GM12892 (cell line): ENCODE measurements around the gene ARL5A.

Experiments used
- DNase-seq: peaks from one replicate; pipeline ENCODE4 v3.0.0; 2011; ENCODE audit not compliant: insufficient read length
- FAIRE-seq: peaks from 2 replicates; lab custom pipeline; 2011; peaks lifted over from hg19 to GRCh38; lab: Jason Lieb, UNC
- POLR2A ChIP-seq: IDR thresholded peaks from 2 replicates; pipeline ENCODE4 v1.6.1; 2011; ENCODE audit warnings: low read depth, low read length, control low read depth
- POLR2AphosphoS5 ChIP-seq: IDR thresholded peaks from 2 replicates; pipeline ENCODE4 v1.6.1; 2011; ENCODE audit warnings: low read depth, low read length, control low read depth
- TAF1 ChIP-seq: IDR thresholded peaks from 2 replicates; pipeline ENCODE4 v1.6.1; 2011; ENCODE audit warnings: low read depth, mild to moderate bottlenecking, control low read depth, low read length, borderline replicate concordance

ARL5A gene

DNA sequence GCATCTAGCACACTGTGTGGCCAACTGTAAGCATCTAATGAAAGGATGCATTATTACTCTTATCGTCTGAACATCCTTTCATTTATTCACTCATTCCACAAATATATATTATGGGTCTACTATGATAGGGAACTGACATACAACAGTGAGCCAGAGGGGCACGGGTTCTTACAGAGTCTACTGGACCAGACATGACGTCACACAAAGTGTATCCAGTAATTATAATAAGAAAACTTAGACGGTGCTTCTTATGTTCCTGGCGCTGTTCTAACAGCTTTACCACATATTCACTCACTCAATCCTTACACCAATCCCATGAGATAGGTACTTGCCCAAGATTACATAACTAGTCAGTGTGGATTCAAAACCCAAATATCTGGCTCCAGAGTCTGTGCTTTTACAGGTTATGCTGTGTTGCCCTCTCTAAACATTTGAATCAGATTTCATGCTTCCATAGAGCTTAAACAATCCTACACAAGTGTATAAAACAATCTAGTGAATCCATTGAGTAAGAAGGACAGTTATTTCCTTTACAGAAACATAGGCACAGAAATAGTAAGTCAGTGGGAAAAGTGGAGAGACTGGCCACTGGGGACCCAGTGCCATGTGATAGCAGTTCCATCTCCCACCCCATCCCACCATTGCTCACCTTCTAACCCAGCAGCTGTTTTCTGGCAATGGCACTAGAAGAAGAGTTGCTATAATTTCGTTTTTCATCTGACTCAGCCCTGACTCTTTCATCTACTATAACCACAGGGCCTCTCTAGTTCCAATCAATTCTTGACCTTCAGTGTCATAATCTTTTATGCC, 24.2 kb upstream of the ARL5A start:
- TF ChIP-seq POLR2A, result no peak
- FAIRE-seq, result peak; percentile 81
- no peak for DNase-seq

DNA sequence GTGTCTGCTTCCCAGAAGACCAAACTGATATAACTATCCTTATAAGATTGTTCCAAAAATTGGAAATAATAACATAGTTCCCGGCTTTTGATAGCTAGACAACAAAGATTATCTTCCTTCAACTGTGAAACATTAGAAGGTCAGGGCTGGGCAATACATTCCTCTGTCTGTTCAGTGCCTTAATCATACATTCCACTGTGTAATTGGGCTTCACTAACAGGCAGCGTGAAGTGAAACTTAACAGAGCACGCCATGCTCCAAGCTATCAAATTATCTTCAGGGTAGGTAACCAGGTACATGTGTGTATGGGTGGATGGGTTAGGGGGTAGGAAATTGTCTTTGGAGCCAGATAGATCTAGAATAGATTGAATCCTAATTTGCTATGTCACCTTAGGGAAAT, 23.5 kb upstream of the ARL5A start:
- no peak for FAIRE-seq
- TF ChIP-seq TAF1 (no peak), POLR2AphosphoS5 (no peak), POLR2A (no peak)
- DNase-seq, result no peak

DNA sequence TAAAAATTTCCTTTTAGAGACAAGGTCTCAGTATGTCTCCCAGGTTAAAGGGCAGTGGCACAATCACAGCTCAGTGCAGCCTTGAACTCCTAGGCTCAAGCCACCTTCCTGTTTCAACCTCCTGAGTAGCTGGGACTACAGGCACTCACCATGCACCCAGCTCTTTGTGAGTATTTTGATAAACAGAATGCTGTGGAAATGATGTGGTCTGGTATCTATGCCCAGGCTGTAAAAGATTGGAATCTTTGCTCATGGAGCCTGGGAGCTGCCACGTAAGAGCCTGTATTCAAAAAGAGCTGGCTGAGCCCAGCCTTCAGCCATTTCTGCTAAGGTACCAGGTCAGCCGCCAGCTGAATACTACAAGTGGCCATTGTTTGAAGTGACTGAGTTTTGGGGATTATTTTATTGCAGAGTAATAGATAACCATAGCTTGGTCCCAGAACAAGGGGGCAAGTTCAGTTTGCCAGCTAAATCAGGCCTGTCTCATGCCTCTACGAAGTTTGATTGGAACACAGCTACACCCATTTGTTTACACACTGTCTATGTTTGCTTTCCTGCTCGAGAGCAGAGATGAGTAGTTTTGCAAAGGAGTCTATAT, 21.3 kb upstream of the ARL5A start:
- no peak for TF ChIP-seq POLR2A
- TF ChIP-seq TAF1, result no peak
- TF ChIP-seq POLR2AphosphoS5, result no peak
- DNase-seq (no peak), FAIRE-seq (no peak)

DNA sequence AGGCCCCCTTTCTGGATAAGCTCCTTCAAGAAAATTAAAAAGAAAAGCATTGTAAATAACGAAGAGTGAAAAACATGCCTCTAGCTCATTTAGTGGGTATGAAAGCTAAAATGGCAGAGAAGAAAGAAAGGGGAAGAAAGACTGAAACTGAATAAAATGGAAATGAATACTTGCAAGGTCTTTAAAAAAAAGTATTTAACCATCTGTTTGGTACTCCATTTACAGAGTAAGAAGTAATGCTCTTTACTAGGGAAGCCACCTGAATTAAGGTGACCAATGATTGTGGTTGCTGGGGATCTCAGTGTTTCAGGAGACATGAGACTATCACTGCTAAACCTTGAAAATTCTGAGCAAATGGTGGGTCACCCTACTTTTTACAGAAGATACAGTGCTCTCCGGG, 17.7 kb upstream of the ARL5A start:
- DNase-seq, result no peak
- TF ChIP-seq TAF1 (no peak), POLR2A (no peak), POLR2AphosphoS5 (no peak)
- FAIRE-seq, result no peak

DNA sequence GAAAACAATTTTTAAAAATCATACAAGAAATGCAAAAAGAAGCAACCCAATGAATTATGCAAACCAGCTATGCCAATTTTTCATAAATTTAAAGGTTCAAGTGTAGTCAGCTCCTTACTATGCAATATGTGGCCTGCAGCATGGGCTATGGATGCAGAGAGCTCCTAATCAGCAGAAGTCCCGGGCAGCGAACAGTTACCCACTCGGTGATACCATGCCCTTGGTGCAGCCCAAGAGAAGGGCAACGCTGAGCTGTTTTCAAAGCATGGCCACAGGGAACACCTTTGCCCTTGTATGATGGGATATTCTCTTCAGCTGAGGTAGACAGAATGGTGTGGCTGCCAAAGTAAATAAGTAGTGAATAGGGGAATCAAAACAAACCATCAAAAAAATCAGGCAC, 17.3 kb upstream of the ARL5A start:
- DNase-seq (no peak), FAIRE-seq (peak; percentile 84)
- no peak for TF ChIP-seq POLR2AphosphoS5
- TF ChIP-seq TAF1, result no peak
- no peak for TF ChIP-seq POLR2A

DNA sequence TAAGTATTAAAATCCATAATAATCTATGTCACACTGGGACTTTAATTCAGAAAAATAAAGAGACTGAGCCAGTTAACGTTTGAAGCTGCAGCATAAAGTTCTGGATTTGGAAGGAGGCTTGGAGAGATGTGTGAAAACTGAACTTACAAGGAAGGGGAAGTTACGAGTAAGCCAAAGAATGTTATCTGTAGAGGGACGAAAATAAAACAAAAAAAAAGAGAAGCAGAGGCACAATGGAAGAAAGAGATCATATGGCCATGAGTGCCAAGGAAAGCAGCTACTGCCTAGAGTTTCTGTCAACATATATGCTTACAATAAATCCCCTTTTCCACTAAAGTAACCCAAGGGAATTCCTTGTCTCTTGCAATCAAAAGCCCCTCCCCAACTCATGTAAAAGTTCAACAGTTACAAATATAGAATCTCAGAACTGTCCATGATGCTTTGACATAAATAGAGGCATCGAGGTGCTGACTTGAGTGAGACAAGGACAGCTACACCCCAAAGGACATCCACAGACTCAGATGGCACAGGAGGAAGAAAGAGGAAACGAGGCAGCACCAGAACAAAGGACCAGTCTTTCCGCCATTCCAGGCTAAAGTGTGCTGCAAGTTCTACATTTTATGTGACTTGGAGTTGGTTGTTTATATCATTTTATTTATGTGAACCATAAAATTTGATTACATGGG, 16.1 kb upstream of the ARL5A start:
- DNase-seq (no peak), FAIRE-seq (no peak)
- TF ChIP-seq TAF1, result no peak
- TF ChIP-seq POLR2A, result no peak
- TF ChIP-seq POLR2AphosphoS5, result no peak

DNA sequence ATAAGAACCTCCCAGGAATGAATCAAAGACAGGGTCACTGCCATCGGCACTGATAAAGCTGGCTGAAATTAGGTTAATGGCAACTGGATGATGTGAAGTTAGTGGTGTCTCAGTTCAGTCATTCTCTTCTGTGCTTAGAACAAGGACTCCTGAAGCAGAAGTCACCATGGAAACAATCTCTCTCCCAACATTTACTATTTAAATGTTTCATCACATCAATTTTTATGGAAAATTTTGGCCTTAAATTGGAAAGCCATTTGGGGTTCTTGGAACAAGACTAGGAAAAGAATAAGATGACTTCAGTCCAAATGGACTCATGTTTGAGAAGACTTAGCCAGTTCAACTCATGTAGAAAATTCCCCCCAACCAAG, 15.5 kb upstream of the ARL5A start:
- no peak for DNase-seq
- TF ChIP-seq TAF1 (no peak), POLR2AphosphoS5 (no peak), POLR2A (no peak)
- no peak for FAIRE-seq

DNA sequence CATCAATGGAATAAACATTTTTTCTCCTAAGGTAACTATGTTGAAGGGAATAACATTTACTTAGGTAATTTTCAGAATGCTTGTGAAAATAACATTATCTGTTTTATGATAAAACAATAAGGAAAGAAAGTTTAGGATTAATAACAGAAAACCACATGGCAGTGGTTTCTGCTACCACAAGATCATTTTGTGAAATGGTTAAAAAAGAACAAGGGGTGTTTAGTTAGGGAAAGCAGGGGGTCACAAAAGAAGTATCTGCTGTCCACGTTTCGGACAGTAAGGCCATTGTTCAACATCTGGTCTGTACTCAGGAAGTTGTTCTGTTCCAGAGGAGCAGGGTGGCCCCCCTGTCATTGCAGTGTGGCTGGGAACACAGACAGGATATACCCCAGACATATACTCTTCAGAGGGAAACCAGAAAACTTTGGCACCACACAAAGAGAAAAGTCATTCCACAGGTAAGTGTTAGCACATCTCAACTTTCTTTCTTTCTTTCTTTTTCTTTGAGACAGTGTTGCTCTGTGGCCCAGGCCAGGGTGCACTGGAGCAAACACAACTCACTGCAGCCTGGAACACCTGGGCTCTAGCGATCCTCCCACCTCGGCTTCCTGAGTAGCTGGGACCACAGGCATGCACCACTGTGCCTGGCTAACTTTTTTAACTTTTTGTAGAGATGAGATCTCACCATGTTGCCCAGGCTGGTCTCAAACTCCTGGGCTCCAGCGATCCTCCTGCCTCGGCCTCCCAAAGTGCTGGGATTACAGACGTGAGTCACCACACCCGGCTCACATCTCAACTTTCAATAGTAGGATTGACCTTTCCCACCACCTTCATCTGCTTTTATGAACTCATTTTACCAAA, 14.8 kb upstream of the ARL5A start:
- no peak for DNase-seq
- TF ChIP-seq POLR2AphosphoS5 (no peak), POLR2A (no peak), TAF1 (no peak)
- FAIRE-seq, result peak; percentile 62

DNA sequence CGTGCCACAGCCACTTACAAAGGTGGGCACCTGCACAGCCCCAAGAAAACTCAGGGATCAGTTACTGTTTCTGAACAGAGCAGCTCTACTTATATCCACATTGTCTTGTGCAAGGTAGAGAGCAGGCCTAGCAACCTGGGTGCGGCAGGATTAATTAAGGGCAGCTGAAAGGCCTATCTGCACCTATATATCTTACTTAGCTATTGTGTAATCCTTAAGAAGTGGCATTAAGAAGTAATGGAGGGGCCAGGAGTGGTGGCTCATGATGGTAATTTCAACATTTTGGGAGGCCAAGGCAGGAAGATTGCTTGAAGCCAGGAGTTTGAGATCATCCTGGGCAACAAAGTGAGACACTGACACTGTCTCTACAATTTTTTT, 12.8 kb upstream of the ARL5A start:
- FAIRE-seq (no peak), DNase-seq (no peak)
- no peak for TF ChIP-seq POLR2A
- TF ChIP-seq POLR2AphosphoS5, result no peak
- TF ChIP-seq TAF1, result no peak

DNA sequence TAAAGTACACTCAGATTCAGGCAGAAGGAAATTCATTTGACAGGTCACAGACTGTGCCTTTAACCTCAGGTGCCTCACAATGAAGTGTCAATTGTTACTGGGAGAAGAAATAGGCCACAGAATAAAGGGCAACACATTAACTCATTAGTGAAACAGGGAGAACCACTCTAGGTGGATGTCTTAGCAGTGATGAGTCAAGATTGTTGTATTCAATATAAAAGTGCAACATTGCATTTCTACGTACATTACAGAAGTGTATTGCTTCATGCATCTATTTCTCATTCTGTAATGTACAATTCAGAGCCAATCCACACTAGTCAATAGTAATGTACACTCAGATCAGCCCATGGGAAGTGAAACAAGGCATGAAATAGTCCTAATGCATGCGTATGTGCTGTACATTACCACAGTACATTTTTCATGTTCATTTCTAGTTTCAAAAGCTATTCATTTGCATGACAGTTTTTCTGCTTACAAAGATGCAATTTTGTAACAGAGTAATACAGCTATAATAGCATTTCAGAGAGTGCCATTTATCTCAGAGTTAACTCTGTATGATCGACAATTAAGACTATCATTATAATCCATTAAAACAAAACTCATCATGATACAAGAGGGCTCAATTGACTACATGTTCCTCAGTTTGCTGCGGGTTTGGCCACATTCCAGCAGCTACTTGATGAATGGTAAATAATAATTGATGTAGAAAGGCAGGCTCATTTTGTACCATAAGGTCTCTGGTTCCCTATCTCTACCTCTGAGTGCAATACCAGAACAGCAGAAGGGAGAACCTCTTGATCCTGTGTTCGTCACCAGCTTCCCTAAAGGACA, 12.2 kb upstream of the ARL5A start:
- DNase-seq (no peak), FAIRE-seq (peak; percentile 100)
- TF ChIP-seq POLR2A (no peak), TAF1 (no peak), POLR2AphosphoS5 (no peak)
